OCI-LY7 (cell line): ENCODE data around the gene ZNF22. TPM values are rescaled to one million over a fixed set of nuclear protein-coding genes. Genes with fewer than 3 reads are reported as not detected.

ENCODE experiments used
- Bru-seq: library from RNA; stranded (reverse); fragments of 400-500 nt; gene quantifications from one replicate; lab custom pipeline; 2021; lab: Mats Ljungman, UMichigan
- BruChase-seq, 2 experiments: library from RNA; stranded (reverse); fragments of 400-500 nt; gene quantifications; one replicate each; lab custom pipeline; 2021; lab: Mats Ljungman, UMichigan
- BruUV-seq: library from RNA; stranded (reverse); fragments of 400-500 nt; replicated peaks from 2 replicates; lab custom pipeline; 2021; lab: Mats Ljungman, UMichigan
- CTCF ChIA-PET: fragments of 300-600 bp; sonication (Branson Sonifier 250); formaldehyde crosslinking; loops from one replicate; lab custom pipeline; 2022; ENCODE audit warnings: antibody characterized with exemption; ENCODE audit not compliant: unreplicated experiment; lab: Charles Lee
- POLR2A ChIA-PET: fragments of 300-600 bp; sonication (Branson Sonifier 250); formaldehyde crosslinking; loops from one replicate; lab custom pipeline; 2022; ENCODE audit warnings: antibody characterized with exemption; lab: Charles Lee
- DNase-seq: peaks from one replicate; pipeline ENCODE4 v3.0.0-alpha.2; 2015; ENCODE audit warnings: low spot score
- H2AFZ ChIP-seq: fragments of 200-600 bp; sonication (generic), shearing (Covaris generic); 2 replicates; pipeline ENCODE4 v1.6.1; 2014; ENCODE audit warnings: mild to moderate bottlenecking, antibody characterized with exemption, low read length, moderate library complexity
- H3K27ac ChIP-seq: fragments of 200-600 bp; sonication (generic); 2 replicates; pipeline ENCODE4 v1.5.1; 2014; ENCODE audit warnings: mixed run types, low read depth, mild to moderate bottlenecking, moderate library complexity, low read length, inconsistent platforms; ENCODE audit not compliant: poor library complexity, severe bottlenecking
- H3K36me3 ChIP-seq: fragments of 200-600 bp; sonication (generic); 2 replicates; pipeline ENCODE4 v1.6.1; 2014; ENCODE audit warnings: mild to moderate bottlenecking, antibody characterized with exemption, low read length, moderate library complexity, mixed read lengths; ENCODE audit not compliant: insufficient read depth
- H3K4me1 ChIP-seq: fragments of 200-600 bp; sonication (generic); 2 replicates; pipeline ENCODE4 v1.5.1; 2014; ENCODE audit warnings: mild to moderate bottlenecking, low read length; ENCODE audit not compliant: insufficient read depth, poor library complexity, severe bottlenecking
- H3K4me2 ChIP-seq: fragments of 200-600 bp; sonication (generic); 2 replicates; pipeline ENCODE4 v1.6.1; 2014; ENCODE audit warnings: mild to moderate bottlenecking, low read length
- H3K4me3 ChIP-seq: fragments of 200-600 bp; sonication (generic); 2 replicates; pipeline ENCODE4 v1.5.1; 2014; ENCODE audit warnings: mild to moderate bottlenecking, low read depth, low read length; ENCODE audit not compliant: poor library complexity, severe bottlenecking
- H3K79me2 ChIP-seq: fragments of 200-600 bp; sonication (generic); 2 replicates; pipeline ENCODE4 v1.6.1; 2016; ENCODE audit warnings: low read depth, mild to moderate bottlenecking, low read length, moderate library complexity, mixed read lengths; ENCODE audit not compliant: insufficient read depth
- H3K9me2 ChIP-seq: fragments of 200-600 bp; sonication (generic); 2 replicates; pipeline ENCODE4 v1.6.1; 2016; ENCODE audit warnings: mild to moderate bottlenecking, low read length, mixed read lengths; ENCODE audit not compliant: insufficient read depth
- H3K9me3 ChIP-seq: fragments of 200-600 bp; sonication (generic); 2 replicates; pipeline ENCODE4 v1.6.1; 2014; ENCODE audit warnings: mild to moderate bottlenecking, mixed run types, low read length, mixed read lengths
- H4K20me1 ChIP-seq: fragments of 200-600 bp; sonication (generic); 2 replicates; pipeline ENCODE4 v1.6.1; 2014; ENCODE audit warnings: mild to moderate bottlenecking, antibody characterized with exemption, low read length, moderate library complexity, mixed read lengths; ENCODE audit not compliant: insufficient read depth
- CTCF ChIP-seq: fragments of 200-600 bp; sonication (generic); conservative IDR thresholded peaks from 2 replicates; pipeline ENCODE4 v1.5.1; 2014; ENCODE audit warnings: mild to moderate bottlenecking, antibody characterized with exemption, low read length, moderate library complexity, mixed read lengths
- EZH2phosphoT487 ChIP-seq: fragments of 200-600 bp; sonication (generic); IDR thresholded peaks from 2 replicates; pipeline ENCODE4 v1.6.1; 2018; ENCODE audit warnings: low read depth, borderline replicate concordance, mild to moderate bottlenecking, mixed run types, antibody characterized with exemption, low read length, moderate library complexity, mixed read lengths
- intact Hi-C: fragments of 100-400 bp; cut with micrococcal nuclease; formaldehyde crosslinking; loops from one replicate; pipeline ENCODE4 v1.10.0; 2022; ENCODE audit not compliant: unreplicated experiment
- long read RNA-seq: library from polyadenylated mRNA; stranded (forward); transcript quantifications from one replicate; pipeline ENCODE4 v2.0.0, GENCODE V29; 2022
- total RNA-seq, 2 experiments: library from RNA; depleted of rRNA in 1 of 2; stranded (reverse); fragments of >200 nt in 1 of 2; shearing (Covaris generic) in 1 of 2; gene quantifications; 2 replicates each; pipeline ENCODE4 v1.2.3, GENCODE V29; 2014 to 2022

ZNF22 gene
- 46.6 and 50.6 TPM in 2 replicates for total RNA-seq (2014; rRNA removed; shearing (Covaris generic))
- total RNA-seq (2022) = 33.3 and 36.6 TPM in 2 replicates
- percentile 93 among the genes with signal in this experiment for Bru-seq, nascent RNA
- percentile 83 among the genes with signal in this experiment for BruChase-seq, experiment 1, labeled RNA remaining after a 6-hour chase
- BruChase-seq, experiment 2, labeled RNA remaining after a 2-hour chase = percentile 98 among the genes with signal in this experiment
- long read RNA-seq, transcript ZNF22-201 (2 exons, 2,551 nt) = major isoform, 165 of 174 reads
- long read RNA-seq, partial matches to known transcripts = 8 of 174 reads
- long read RNA-seq, other reads (novel, unspliced or antisense) = 1 of 174 reads

DNA sequence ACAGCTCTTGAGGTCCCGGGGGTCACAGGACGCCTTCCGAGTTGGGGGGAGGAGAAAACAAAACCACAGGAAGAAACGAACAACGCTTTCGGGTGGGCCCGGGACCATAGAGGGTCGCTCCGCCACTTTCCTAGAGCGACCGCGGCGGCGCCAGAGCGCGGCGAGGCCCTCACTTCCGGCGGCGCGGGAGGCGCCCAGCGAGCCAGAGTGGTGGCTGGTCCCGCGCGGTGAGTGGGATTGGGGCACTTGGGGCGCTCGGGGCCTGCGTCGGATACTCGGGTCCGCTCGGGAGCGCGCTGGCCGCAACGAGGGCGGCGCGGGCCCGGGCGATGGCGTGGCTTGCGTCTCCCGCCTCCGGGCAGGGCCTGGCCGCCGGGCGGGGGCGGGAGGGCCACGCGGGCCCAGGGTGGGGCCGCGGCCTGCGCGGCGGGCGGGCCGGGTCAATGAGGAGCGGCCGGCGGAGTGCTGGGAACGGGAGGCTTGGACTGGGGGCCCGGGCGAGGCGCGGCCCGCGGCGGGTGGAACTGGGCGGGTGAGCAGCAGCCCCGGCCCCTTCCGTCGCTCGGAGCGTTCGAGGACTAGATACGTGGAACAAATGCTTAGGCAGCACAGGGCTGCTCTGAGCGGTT is at the start of gene ZNF22:
ZNF22 (plus strand) TSS at position 172 of the 629 bp plus-strand sequence. CDS start 2,446 bp downstream, outside the sequence.
- POLR2A ChIA-PET = interaction anchor here (0.6 to 2.5 kb wide), 2 partner anchors 37 to 1538 kb away, joined by 3 to 9 read pairs; no protein-coding TSS in a partner anchor
- TF ChIP-seq EZH2phosphoT487 = no peak
- no peak for TF ChIP-seq CTCF
- DNase-seq = peak; percentile 85
- H3K4me1 ChIP-seq = peaks cover 33% of the 10 kb centered on the region
- intact Hi-C loops = loop anchor here (2.0 to 10.0 kb wide), 5 partner anchors 42 to 1031 kb away; partner anchors contain the start of genes NCOA4, RASSF4, TIMM23 and ZFAND4
- peak within 1 kb of the TSS; percentile 93 for H2AFZ ChIP-seq
- H3K79me2 ChIP-seq = peaks cover 39% of the 10 kb centered on the region
- peak within 1 kb of the TSS; percentile 90 for H3K4me2 ChIP-seq
- no peaks in the 10 kb centered on the region for H3K9me2 ChIP-seq
- CTCF ChIA-PET = interaction anchor here (1.0 kb wide), 1 partner anchor 36 kb away, joined by 3 read pairs; no protein-coding TSS in a partner anchor
- peaks cover 16% of the 10 kb centered on the region; the same call in 1 of the 2 replicates for H4K20me1 ChIP-seq
- H3K9me3 ChIP-seq = peaks cover 33% of the 10 kb centered on the region; the same call in 1 of the 2 replicates
- H3K27ac ChIP-seq = peak within 1 kb of the TSS; percentile 52
- peak within 1 kb of the TSS; percentile 86 for H3K4me3 ChIP-seq
- BruUV-seq = no TSS peak
- H3K36me3 ChIP-seq = peaks cover 37% of the 10 kb centered on the region

DNA sequence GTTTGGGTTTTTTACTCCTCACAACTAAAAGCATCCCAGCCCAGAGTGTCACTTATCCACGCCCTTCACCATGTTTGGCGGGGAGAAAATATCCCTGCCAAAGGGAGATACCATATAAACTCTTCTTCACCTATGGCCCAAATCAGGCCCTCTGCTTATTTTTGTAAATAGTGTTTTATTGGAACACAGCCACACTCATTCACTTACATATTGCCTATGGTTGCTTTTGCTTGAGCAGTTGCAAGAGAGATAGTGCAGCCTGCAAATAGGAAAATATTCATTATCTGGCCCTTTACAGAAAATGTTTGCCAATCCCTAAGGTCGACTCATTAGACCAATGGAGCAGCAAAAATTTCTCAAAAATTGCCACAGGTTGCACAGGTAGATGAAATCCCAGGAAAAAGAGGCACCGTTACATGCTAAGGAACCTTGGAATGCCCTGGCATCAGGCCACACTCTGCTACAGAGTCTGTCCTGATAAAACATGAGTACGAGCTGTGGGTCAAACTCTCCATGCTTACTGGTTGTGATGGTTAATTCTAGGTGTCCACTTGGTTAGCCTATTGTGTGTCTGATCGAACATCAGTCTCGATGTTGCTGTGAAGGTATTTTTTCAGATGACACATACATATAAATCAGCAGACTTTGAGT is 49.0 kb upstream of the ZNF22 start:
- H2AFZ ChIP-seq = no peak overlapping the region
- no peak for DNase-seq
- H3K9me2 ChIP-seq = no peaks in the 10 kb centered on the region
- H3K79me2 ChIP-seq = no peaks in the 10 kb centered on the region
- intact Hi-C loops = no loop called here
- no peaks in the 10 kb centered on the region for H4K20me1 ChIP-seq
- H3K4me3 ChIP-seq = no peak overlapping the region
- H3K4me1 ChIP-seq = peaks cover 16% of the 10 kb centered on the region
- CTCF ChIA-PET = no interaction called here
- no peak overlapping the region for H3K27ac ChIP-seq
- BruUV-seq = no TSS peak
- H3K36me3 ChIP-seq = no peaks in the 10 kb centered on the region
- TF ChIP-seq EZH2phosphoT487 = no peak
- TF ChIP-seq CTCF = no peak
- POLR2A ChIA-PET = interaction anchor here (0.8 kb wide), 2 partner anchors 11 to 12 kb away, joined by 3 read pairs; no protein-coding TSS in a partner anchor
- H3K4me2 ChIP-seq = no peak overlapping the region
- no peaks in the 10 kb centered on the region for H3K9me3 ChIP-seq
